Fibroblast of lung (primary cell): ENCODE results near the gene PXDN. TPM values are rescaled to one million over a fixed set of nuclear protein-coding genes. Genes with fewer than 3 reads are reported as not detected.

Experiments used
- DNase-seq, 2 donors: peaks; one replicate each; pipeline versions ENCODE4 v3.0.0 to v3.0.0-alpha.2; 2010; ENCODE audit warnings: low read depth in 2 of 2
- H2AFZ ChIP-seq: 2 replicates; pipeline ENCODE4 v1.5.1; 2012; ENCODE audit warnings: low read length, control low read depth, inconsistent platforms
- H3K27ac ChIP-seq: 2 replicates; pipeline ENCODE4 v1.5.1; 2011; ENCODE audit warnings: low read length, control low read depth; ENCODE audit not compliant: insufficient read depth
- H3K27me3 ChIP-seq: 2 replicates; pipeline ENCODE4 v1.5.1; 2011; ENCODE audit warnings: mild to moderate bottlenecking, low read length; ENCODE audit not compliant: control insufficient read depth, insufficient read depth
- H3K36me3 ChIP-seq: 2 replicates; pipeline ENCODE4 v1.5.1; 2011; ENCODE audit warnings: low read length; ENCODE audit not compliant: control insufficient read depth, insufficient read depth
- H3K4me1 ChIP-seq: 2 replicates; pipeline ENCODE4 v1.5.1; 2011; ENCODE audit warnings: low read length; ENCODE audit not compliant: control insufficient read depth, insufficient read depth; ENCODE audit errors: extremely low read depth
- H3K4me2 ChIP-seq: 2 replicates; pipeline ENCODE4 v1.5.1; 2011; ENCODE audit warnings: low read length, control low read depth; ENCODE audit not compliant: insufficient read depth; ENCODE audit errors: extremely low read depth
- H3K4me3 ChIP-seq, 4 experiments: fragments of 200-600 bp in 1 of 4; sonication (generic) in 1 of 4; replicated peaks in 1 of 4; 2 replicates each; pipeline ENCODE4 v1.5.1; 2011 to 2016; ENCODE audit warnings: low read length in 4 of 4, low read depth in 3 of 4, mild to moderate bottlenecking in 3 of 4, control low read depth in 2 of 4, inconsistent platforms in 1 of 4, mixed read lengths in 1 of 4; ENCODE audit not compliant: insufficient read depth in 1 of 4; ENCODE audit errors: control extremely low read depth in 1 of 4
- H3K79me2 ChIP-seq: 2 replicates; pipeline ENCODE4 v1.5.1; 2012; ENCODE audit warnings: mild to moderate bottlenecking, low read length, inconsistent platforms; ENCODE audit not compliant: control insufficient read depth, insufficient read depth
- H3K9ac ChIP-seq: 2 replicates; pipeline ENCODE4 v1.5.1; 2011; ENCODE audit warnings: mild to moderate bottlenecking, low read length, control low read depth; ENCODE audit not compliant: insufficient read depth
- H3K9me3 ChIP-seq: 2 replicates; pipeline ENCODE4 v1.5.1; 2012; ENCODE audit warnings: low read depth, low read length; ENCODE audit not compliant: control insufficient read depth, insufficient read depth
- H4K20me1 ChIP-seq: 2 replicates; pipeline ENCODE4 v1.5.1; 2011; ENCODE audit warnings: low read length; ENCODE audit not compliant: control insufficient read depth, insufficient read depth; ENCODE audit errors: extremely low read depth
- EZH2 ChIP-seq: IDR thresholded peaks from 2 replicates; pipeline ENCODE4 v1.5.1; 2012; ENCODE audit warnings: low read length, control low read depth, mild to moderate bottlenecking; ENCODE audit errors: missing control alignments
- polyA plus RNA-seq, 2 donors: library from polyadenylated mRNA; depleted of rRNA in 1 of 2; stranded (reverse) in 1 of 2; unstranded in 1 of 2; fragments of >200 nt; gene quantifications; 2 replicates each; pipeline ENCODE4 v1.2.1, GENCODE V29; 2011 to 2012; ENCODE audit warnings: missing spikeins in 1 of 2
- total RNA-seq: library from RNA; depleted of rRNA; stranded (reverse); fragments of >200 nt; gene quantifications from 2 replicates; pipeline ENCODE4 v1.2.1, GENCODE V29; 2014
- TF ChIP-seq, protein P1 (sequence below), 2 donors: IDR thresholded peaks in 1 of 2; conservative IDR thresholded peaks in 1 of 2; 1 replicate in 1 of 2; 2 replicates in 1 of 2; pipeline ENCODE4 v1.5.1; 2011 to 2012; ENCODE audit warnings: low read length in 2 of 2, control low read depth in 1 of 2, inconsistent platforms in 1 of 2, low read depth in 1 of 2, mild to moderate bottlenecking in 1 of 2

PXDN gene
- total and polyA plus RNA-seq, 2 donors (not counting 1 experiment from before 2014, with no cell fraction given): 153 to 298 TPM

DNA sequence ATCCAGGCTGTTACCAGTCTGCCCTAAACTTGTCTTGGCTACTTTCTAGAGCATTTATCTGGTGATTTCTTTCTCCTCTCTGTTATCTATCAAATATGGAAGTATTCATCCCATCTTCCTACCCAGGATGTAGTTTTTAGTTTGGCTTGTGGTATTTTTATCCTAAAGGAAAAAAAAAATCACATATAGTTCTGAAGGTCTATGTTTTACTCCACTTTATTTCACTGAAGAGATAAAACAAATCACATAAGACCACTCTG lies 62.2 kb downstream of the PXDN start:
- Histone ChIP-seq H4K20me1 (no peaks in the 10 kb centered on the region), H3K4me1 (peaks cover 6% of the 10 kb centered on the region), H3K9me3 (no peaks in the 10 kb centered on the region), H3K9ac (no peak overlapping the region), H3K36me3 (peaks cover 37% of the 10 kb centered on the region), H3K27ac (no peak overlapping the region), H3K27me3 (no peaks in the 10 kb centered on the region), H3K4me2 (no peak overlapping the region), H3K4me3 (no peak overlapping the region), H2AFZ (no peak overlapping the region), H3K79me2 (no peaks in the 10 kb centered on the region)
- no peak for DNase-seq
- TF ChIP-seq, protein P1, sequence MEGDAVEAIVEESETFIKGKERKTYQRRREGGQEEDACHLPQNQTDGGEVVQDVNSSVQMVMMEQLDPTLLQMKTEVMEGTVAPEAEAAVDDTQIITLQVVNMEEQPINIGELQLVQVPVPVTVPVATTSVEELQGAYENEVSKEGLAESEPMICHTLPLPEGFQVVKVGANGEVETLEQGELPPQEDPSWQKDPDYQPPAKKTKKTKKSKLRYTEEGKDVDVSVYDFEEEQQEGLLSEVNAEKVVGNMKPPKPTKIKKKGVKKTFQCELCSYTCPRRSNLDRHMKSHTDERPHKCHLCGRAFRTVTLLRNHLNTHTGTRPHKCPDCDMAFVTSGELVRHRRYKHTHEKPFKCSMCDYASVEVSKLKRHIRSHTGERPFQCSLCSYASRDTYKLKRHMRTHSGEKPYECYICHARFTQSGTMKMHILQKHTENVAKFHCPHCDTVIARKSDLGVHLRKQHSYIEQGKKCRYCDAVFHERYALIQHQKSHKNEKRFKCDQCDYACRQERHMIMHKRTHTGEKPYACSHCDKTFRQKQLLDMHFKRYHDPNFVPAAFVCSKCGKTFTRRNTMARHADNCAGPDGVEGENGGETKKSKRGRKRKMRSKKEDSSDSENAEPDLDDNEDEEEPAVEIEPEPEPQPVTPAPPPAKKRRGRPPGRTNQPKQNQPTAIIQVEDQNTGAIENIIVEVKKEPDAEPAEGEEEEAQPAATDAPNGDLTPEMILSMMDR (conservative IDR thresholded peaks at IDR 0.05 in 1 of 2, IDR thresholded peaks at IDR 0.05 in 1 of 2; ENCODE audit: low read depth in 1 of 2, low read length in 2 of 2): no peak
- TF ChIP-seq EZH2: no peak

DNA sequence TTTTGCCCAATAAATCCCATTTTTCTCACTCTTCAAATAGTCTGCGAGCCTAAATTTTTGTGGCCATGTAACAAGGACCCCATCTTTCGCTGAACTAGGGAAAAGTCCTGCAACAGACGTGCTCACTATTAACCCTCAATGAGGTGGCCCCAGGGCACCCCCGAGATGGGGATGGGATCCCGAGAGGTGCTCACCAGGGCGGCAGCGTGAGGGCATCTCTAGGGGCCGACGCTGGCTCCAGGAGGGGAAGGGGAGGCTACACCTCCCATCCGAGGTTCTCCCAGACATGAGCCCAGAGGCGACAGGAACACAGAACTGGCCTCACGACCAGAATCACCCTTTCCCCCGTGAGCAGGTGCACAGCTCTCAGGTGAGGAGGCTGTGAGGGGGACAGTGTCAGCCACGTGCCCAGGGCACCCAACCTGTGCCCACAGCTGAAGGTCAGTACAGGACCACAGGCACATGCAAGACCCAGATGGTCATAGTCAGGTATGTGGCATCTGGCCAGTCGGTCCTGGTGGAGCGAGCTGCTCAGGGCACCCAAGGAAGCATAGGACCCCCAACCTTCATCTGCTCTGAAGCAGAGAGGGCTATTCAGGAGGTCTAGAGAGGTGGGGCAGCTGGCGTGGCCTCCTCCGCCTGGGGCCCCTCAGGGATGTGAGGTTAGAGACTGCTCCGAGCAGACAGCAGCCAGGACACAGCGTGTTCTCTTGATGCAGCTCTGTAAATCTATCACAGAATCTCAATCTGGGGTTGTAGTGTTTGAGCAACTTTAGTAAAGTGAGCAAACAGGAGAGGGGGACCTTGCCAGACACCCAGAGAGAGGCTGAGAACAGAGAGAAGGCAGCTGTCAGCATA lies 62.8 kb downstream of the PXDN start:
- H3K9me3 ChIP-seq: no peaks in the 10 kb centered on the region
- no peak overlapping the region for H3K9ac ChIP-seq
- no peak overlapping the region for H2AFZ ChIP-seq
- no peaks in the 10 kb centered on the region for H3K27me3 ChIP-seq
- peaks cover 6% of the 10 kb centered on the region for H3K4me1 ChIP-seq
- no peak overlapping the region for H3K4me3 ChIP-seq
- TF ChIP-seq, protein P1 (conservative IDR thresholded peaks at IDR 0.05 in 1 of 2, IDR thresholded peaks at IDR 0.05 in 1 of 2; ENCODE audit: low read depth in 1 of 2, low read length in 2 of 2): no peak
- no peak for TF ChIP-seq EZH2
- peaks cover 38% of the 10 kb centered on the region for H3K36me3 ChIP-seq
- H3K27ac ChIP-seq: no peak overlapping the region
- DNase-seq: peak in 1 of 2 donors; percentile 63
- H4K20me1 ChIP-seq: no peaks in the 10 kb centered on the region
- no peak overlapping the region for H3K4me2 ChIP-seq
- H3K79me2 ChIP-seq: no peaks in the 10 kb centered on the region

- H4K20me1 ChIP-seq: no peaks in the 10 kb centered on the region
- H3K27ac ChIP-seq: no peak overlapping the region
- TF ChIP-seq, protein P1 (conservative IDR thresholded peaks at IDR 0.05 in 1 of 2, IDR thresholded peaks at IDR 0.05 in 1 of 2; ENCODE audit: low read depth in 1 of 2, low read length in 2 of 2): no peak
- no peak for TF ChIP-seq EZH2
- peaks cover 40% of the 10 kb centered on the region for H3K36me3 ChIP-seq
- H3K4me1 ChIP-seq: peaks cover 1% of the 10 kb centered on the region
- no peaks in the 10 kb centered on the region for H3K27me3 ChIP-seq
- DNase-seq: no peak
- no peaks in the 10 kb centered on the region for H3K79me2 ChIP-seq
- H3K9ac ChIP-seq: no peak overlapping the region
- no peaks in the 10 kb centered on the region for H3K9me3 ChIP-seq
- H2AFZ ChIP-seq: no peak overlapping the region
- no peak overlapping the region for H3K4me3 ChIP-seq
- no peak overlapping the region for H3K4me2 ChIP-seq
Observed at GRCh38 chr2:1681017-1681318, 63.3 kb downstream of the PXDN start.
